Neuronal stem cell (in vitro differentiated cells): ENCODE results near the gene CYB561.

Experiments
- DNase-seq: peaks from one replicate; pipeline ENCODE4 v3.0.0-alpha.2; 2013; ENCODE audit warnings: low spot score
- H2AFZ ChIP-seq: one replicate; pipeline ENCODE4 v1.6.1; 2013; ENCODE audit warnings: mild to moderate bottlenecking, low read length, inconsistent platforms
- H2AK5ac ChIP-seq: 2 replicates; pipeline ENCODE4 v1.6.1; 2013; ENCODE audit warnings: low read depth, mild to moderate bottlenecking, inconsistent platforms, low read length, moderate library complexity, mixed read lengths
- H2BK120ac ChIP-seq: 2 replicates; pipeline ENCODE4 v1.6.1; 2013; ENCODE audit warnings: low read depth, mild to moderate bottlenecking, inconsistent platforms, low read length, moderate library complexity, mixed read lengths
- H2BK12ac ChIP-seq: one replicate; pipeline ENCODE4 v1.6.1; 2013; ENCODE audit warnings: low read length, inconsistent platforms
- H2BK15ac ChIP-seq: 2 replicates; pipeline ENCODE4 v1.6.1; 2013; ENCODE audit warnings: mild to moderate bottlenecking, low read length, inconsistent platforms, mixed read lengths
- H2BK5ac ChIP-seq: one replicate; pipeline ENCODE4 v1.6.1; 2013; ENCODE audit warnings: inconsistent platforms, mild to moderate bottlenecking, low read length, moderate library complexity
- H3K14ac ChIP-seq: one replicate; pipeline ENCODE4 v1.6.1; 2013; ENCODE audit warnings: low read length, inconsistent platforms
- H3K18ac ChIP-seq: 2 replicates; pipeline ENCODE4 v1.6.1; 2013; ENCODE audit warnings: low read length, inconsistent platforms
- H3K23ac ChIP-seq: 2 replicates; pipeline ENCODE4 v1.6.1; 2013; ENCODE audit warnings: low read depth, mild to moderate bottlenecking, mixed read lengths, low read length, inconsistent platforms; ENCODE audit not compliant: poor library complexity
- H3K27ac ChIP-seq: replicated peaks from 3 replicates; pipeline ENCODE4 v1.5.1; 2013; ENCODE audit warnings: low read length, inconsistent platforms
- H3K27me3 ChIP-seq, 3 experiments: 2 replicates each; pipeline ENCODE4 v1.6.1; 2013; ENCODE audit warnings: low read length in 3 of 3, mild to moderate bottlenecking in 2 of 3, inconsistent platforms in 1 of 3, low read depth in 1 of 3, mixed read lengths in 1 of 3, moderate library complexity in 1 of 3; ENCODE audit not compliant: control insufficient read depth in 3 of 3, insufficient read depth in 3 of 3
- H3K36me3 ChIP-seq, 2 donors: replicated peaks in 1 of 2; 2 replicates each; pipeline ENCODE4 v1.6.1; 2013; ENCODE audit warnings: low read length in 2 of 2; ENCODE audit not compliant: control insufficient read depth in 2 of 2, insufficient read depth in 2 of 2
- H3K4ac ChIP-seq: 2 replicates; pipeline ENCODE4 v1.6.1; 2013; ENCODE audit warnings: inconsistent platforms, mild to moderate bottlenecking, low read length, moderate library complexity
- H3K4me1 ChIP-seq, 2 donors: 1 replicate in 1 of 2; 2 replicates in 1 of 2; pipeline ENCODE4 v1.6.1; 2013; ENCODE audit warnings: low read length in 2 of 2, low read depth in 1 of 2; ENCODE audit not compliant: control insufficient read depth in 2 of 2, insufficient read depth in 1 of 2
- H3K4me2 ChIP-seq: one replicate; pipeline ENCODE4 v1.6.1; 2013; ENCODE audit warnings: mild to moderate bottlenecking, low read length, inconsistent platforms; ENCODE audit not compliant: insufficient read depth, poor library complexity, severe bottlenecking
- H3K4me3 ChIP-seq, 2 donors: 2 replicates each; pipeline ENCODE4 v1.5.1; 2013; ENCODE audit warnings: low read length in 2 of 2, mild to moderate bottlenecking in 2 of 2, inconsistent platforms in 1 of 2, moderate library complexity in 1 of 2
- H3K79me1 ChIP-seq: one replicate; pipeline ENCODE4 v1.6.1; 2013; ENCODE audit warnings: low read depth, mild to moderate bottlenecking, inconsistent platforms, low read length, moderate library complexity
- H3K9ac ChIP-seq: one replicate; pipeline ENCODE4 v1.6.1; 2013; ENCODE audit warnings: mild to moderate bottlenecking, low read depth, low read length, inconsistent platforms; ENCODE audit not compliant: poor library complexity
- H3K9me3 ChIP-seq, 2 donors: replicated peaks in 1 of 2; 2 replicates each; pipeline versions ENCODE3 to v1.6.1; 2013; ENCODE audit warnings: low read length in 2 of 2, mild to moderate bottlenecking in 2 of 2, inconsistent platforms in 1 of 2, low read depth in 1 of 2, mixed read lengths in 1 of 2, moderate library complexity in 1 of 2; ENCODE audit not compliant: control insufficient read depth in 2 of 2, insufficient read depth in 1 of 2
- H4K8ac ChIP-seq: one replicate; pipeline ENCODE4 v1.6.1; 2013; ENCODE audit warnings: low read depth, mild to moderate bottlenecking, inconsistent platforms, low read length, moderate library complexity
- H4K91ac ChIP-seq: one replicate; pipeline ENCODE4 v1.6.1; 2013; ENCODE audit warnings: low read length, low read depth, mild to moderate bottlenecking, inconsistent platforms; ENCODE audit not compliant: poor library complexity
- WGBS, 2 donors: extraction: QIAGEN DNeasy Blood & Tissue Kit; methylation state at CpG; one replicate each; pipeline ENCODE4 v1.1.7; 2013; ENCODE audit warnings: missing lambda C conversion rate in 2 of 2, mixed read lengths in 1 of 2; ENCODE audit not compliant: insufficient read length in 2 of 2, insufficient replicate concordance in 1 of 2; ENCODE audit errors: extremely low coverage in 2 of 2; 5-methylcytosine and 5-hydroxymethylcytosine counted together

The CYB561 gene

GRCh38 chr17:63478814-63479494, 32.8 kb upstream of the CYB561 start:
- Histone ChIP-seq H3K23ac (peak overlapping the region; percentile 0), H2AFZ (no peak overlapping the region), H2AK5ac (peak overlapping the region; percentile 83), H3K9ac (no peak overlapping the region), H3K36me3 (no peaks in the 10 kb centered on the region), H3K27ac (no peak overlapping the region), H2BK12ac (peak overlapping the region; percentile 46), H3K4me1 (peaks cover 6 to 9% of the 10 kb centered on the region in 2 donors), H2BK15ac (peak overlapping the region; percentile 37), H3K79me1 (peaks cover 3% of the 10 kb centered on the region), H3K18ac (peak overlapping the region; percentile 72), H3K9me3 (peaks cover 0 to 1% of the 10 kb centered on the region in 2 donors), H4K91ac (no peak overlapping the region), H2BK120ac (no peak overlapping the region), H4K8ac (no peak overlapping the region), H2BK5ac (no peak overlapping the region), H3K27me3 (peaks cover 11 to 81% (median 34%) of the 10 kb centered on the region in 3 experiments), H3K4ac (no peak overlapping the region), H3K4me3 (no peak overlapping the region), H3K4me2 (no peak overlapping the region), H3K14ac (no peak overlapping the region)
- peak; percentile 53 for DNase-seq
- WGBS, 2 donors = no CpG with 5 or more reads among the region's 16 CpGs

- no peak overlapping the region for H2BK120ac ChIP-seq
- peak overlapping the region; percentile 81 for H3K23ac ChIP-seq
- no peak overlapping the region for H2BK5ac ChIP-seq
- no peak for DNase-seq
- H3K18ac ChIP-seq = peak overlapping the region; percentile 65
- H4K8ac ChIP-seq = no peak overlapping the region
- H4K91ac ChIP-seq = no peak overlapping the region
- peaks cover 3% of the 10 kb centered on the region for H3K79me1 ChIP-seq
- peaks cover 6 to 9% of the 10 kb centered on the region in 2 donors for H3K4me1 ChIP-seq
- H3K4me3 ChIP-seq = peak overlapping the region; percentile 53 to 76
- H2BK15ac ChIP-seq = no peak overlapping the region
- H3K4me2 ChIP-seq = peak overlapping the region; percentile 100
- peak overlapping the region; percentile 40 for H3K14ac ChIP-seq
- WGBS, 2 donors = no CpG with 5 or more reads among the region's 44 CpGs
- H3K9ac ChIP-seq = peak overlapping the region; percentile 74
- no peak overlapping the region for H2AK5ac ChIP-seq
- no peak overlapping the region for H3K4ac ChIP-seq
- H2BK12ac ChIP-seq = no peak overlapping the region
- peaks cover 11 to 81% (median 34%) of the 10 kb centered on the region in 3 experiments for H3K27me3 ChIP-seq
- H3K9me3 ChIP-seq = peaks cover 0 to 1% of the 10 kb centered on the region in 2 donors
- H3K27ac ChIP-seq = no peak overlapping the region
- no peaks in the 10 kb centered on the region for H3K36me3 ChIP-seq
- H2AFZ ChIP-seq = peak overlapping the region; percentile 96
Observed at GRCh38 chr17:63477480-63478440, 31.7 kb upstream of the CYB561 start.

GRCh38 chr17:63476854-63477479, 30.9 kb upstream of the CYB561 start, which contains the start of gene ACE:
Gene ACE (plus strand): TSS chr17:63477061. CDS start chr17:63477095, 34 bp downstream.
- H3K4me3 ChIP-seq = peak within 1 kb of the TSS; percentile 53 to 84
- peak within 1 kb of the TSS; percentile 96 for H2AFZ ChIP-seq
- peaks cover 11 to 80% (median 34%) of the 10 kb centered on the region in 3 experiments for H3K27me3 ChIP-seq
- peaks cover 6 to 9% of the 10 kb centered on the region in 2 donors for H3K4me1 ChIP-seq
- H3K9ac ChIP-seq = peak within 1 kb of the TSS; percentile 74
- no CpG with 5 or more reads among the region's 78 CpGs for WGBS, 2 donors
- peaks cover 0 to 1% of the 10 kb centered on the region in 2 donors for H3K9me3 ChIP-seq
- no peak within 1 kb of the TSS for H3K27ac ChIP-seq
- H2BK12ac ChIP-seq = peak within 1 kb of the TSS; percentile 49
- DNase-seq = no peak
- no peak within 1 kb of the TSS for H4K91ac ChIP-seq
- peak within 1 kb of the TSS; percentile 100 for H3K4me2 ChIP-seq
- H2BK15ac ChIP-seq = peak within 1 kb of the TSS; percentile 64
- peak within 1 kb of the TSS; percentile 22 for H2BK120ac ChIP-seq
- H3K14ac ChIP-seq = peak within 1 kb of the TSS; percentile 40
- no peaks in the 10 kb centered on the region for H3K36me3 ChIP-seq
- H2BK5ac ChIP-seq = no peak within 1 kb of the TSS
- peak within 1 kb of the TSS; percentile 83 for H3K18ac ChIP-seq
- H3K23ac ChIP-seq = peak within 1 kb of the TSS; percentile 81
- H3K79me1 ChIP-seq = no peaks in the 10 kb centered on the region
- no peak within 1 kb of the TSS for H3K4ac ChIP-seq
- peak within 1 kb of the TSS; percentile 9 for H4K8ac ChIP-seq
- peak within 1 kb of the TSS; percentile 81 for H2AK5ac ChIP-seq
